Neural crest cell (in vitro differentiated cells): Measurements from ENCODE around the gene ZNF878. TPM values are rescaled to one million over a fixed set of nuclear protein-coding genes. Genes with fewer than 3 reads are reported as not detected.

Experiments used
- DNase-seq: peaks from one replicate; pipeline ENCODE4 v3.0.0; 2021; ENCODE audit warnings: low read depth, mixed read lengths, low spot score
- H3K27ac Mint-ChIP-seq: one replicate; pipeline ENCODE4 v1.8.0; 2021; ENCODE audit warnings: mild to moderate bottlenecking, mixed read lengths; ENCODE audit not compliant: unreplicated experiment
- H3K27me3 Mint-ChIP-seq: 2 replicates; pipeline ENCODE4 v1.8.0; 2021; ENCODE audit warnings: low read depth, mild to moderate bottlenecking, mixed read lengths
- H3K36me3 Mint-ChIP-seq: 2 replicates; pipeline ENCODE4 v1.8.0; 2021; ENCODE audit warnings: low read depth, mild to moderate bottlenecking, mixed read lengths
- H3K4me1 Mint-ChIP-seq: 2 replicates; pipeline ENCODE4 v1.8.0; 2021; ENCODE audit warnings: mixed read lengths
- H3K4me3 Mint-ChIP-seq: one replicate; pipeline ENCODE4 v1.8.0; 2021; ENCODE audit warnings: mild to moderate bottlenecking, mixed read lengths
- H3K9me3 Mint-ChIP-seq: 2 replicates; pipeline ENCODE4 v1.8.0; 2021; ENCODE audit warnings: mixed read lengths
- CTCF ChIP-seq: fragments of 200-600 bp; sonication (generic); conservative IDR thresholded peaks from 2 replicates; pipeline ENCODE4 v1.5.0; 2021; ENCODE audit warnings: antibody characterized with exemption, mild to moderate bottlenecking
- total RNA-seq: library from RNA; stranded (reverse); gene quantifications from 2 replicates; pipeline ENCODE4 v1.2.1, GENCODE V29; 2021

The ZNF878 gene
- total RNA-seq, 1 donor from 2014 or later = 2.5 TPM

- H3K9me3 Mint-ChIP-seq = peaks cover 21% of the 10 kb centered on the region
- H3K27ac Mint-ChIP-seq = no peak overlapping the region
- no peaks in the 10 kb centered on the region for H3K4me1 Mint-ChIP-seq
- no peak for DNase-seq
- no peaks in the 10 kb centered on the region for H3K27me3 Mint-ChIP-seq
- TF ChIP-seq CTCF = no peak
- H3K36me3 Mint-ChIP-seq = peaks cover 56% of the 10 kb centered on the region
- no peak overlapping the region for H3K4me3 Mint-ChIP-seq
Observed at GRCh38 chr19:12043752-12044422, 8.9 kb downstream of the ZNF878 start.

GRCh38 chr19:12042893-12043292 lies 9.9 kb downstream of the ZNF878 start:
- no peaks in the 10 kb centered on the region for H3K4me1 Mint-ChIP-seq
- no peak for TF ChIP-seq CTCF
- H3K27me3 Mint-ChIP-seq = no peaks in the 10 kb centered on the region
- DNase-seq = no peak
- H3K9me3 Mint-ChIP-seq = peaks cover 21% of the 10 kb centered on the region
- no peak overlapping the region for H3K27ac Mint-ChIP-seq
- H3K36me3 Mint-ChIP-seq = peaks cover 56% of the 10 kb centered on the region
- no peak overlapping the region for H3K4me3 Mint-ChIP-seq

- DNase-seq = peak; percentile 93
- Mint-ChIP-seq H3K9me3 (peaks cover 3% of the 10 kb centered on the region), H3K4me3 (peak within 1 kb of the TSS; percentile 91), H3K27me3 (no peaks in the 10 kb centered on the region), H3K27ac (peak within 1 kb of the TSS; percentile 95), H3K4me1 (peaks cover 27% of the 10 kb centered on the region), H3K36me3 (peaks cover 28% of the 10 kb centered on the region)
- no peak for TF ChIP-seq CTCF
Observed at GRCh38 chr19:12035220-12036172, 17.3 kb downstream of the ZNF878 start, which contains the start of gene ZNF433. TSS of gene ZNF433 (minus strand) at chr19:12035679. CDS start at chr19:12035539, 140 bp downstream.

GRCh38 chr19:12034620-12035019 lies 18.1 kb downstream of the ZNF878 start:
- no peak for TF ChIP-seq CTCF
- H3K4me3 Mint-ChIP-seq = peak overlapping the region; percentile 85
- no peaks in the 10 kb centered on the region for H3K27me3 Mint-ChIP-seq
- peaks cover 3% of the 10 kb centered on the region for H3K9me3 Mint-ChIP-seq
- DNase-seq = no peak
- peaks cover 30% of the 10 kb centered on the region for H3K36me3 Mint-ChIP-seq
- peaks cover 27% of the 10 kb centered on the region for H3K4me1 Mint-ChIP-seq
- H3K27ac Mint-ChIP-seq = peak overlapping the region; percentile 0

- TF ChIP-seq CTCF = no peak
- Mint-ChIP-seq H3K4me1 (peaks cover 27% of the 10 kb centered on the region), H3K27me3 (no peaks in the 10 kb centered on the region), H3K4me3 (peak overlapping the region; percentile 85), H3K36me3 (peaks cover 32% of the 10 kb centered on the region), H3K27ac (no peak overlapping the region), H3K9me3 (peaks cover 3% of the 10 kb centered on the region)
- no peak for DNase-seq
Observed at GRCh38 chr19:12034198-12034597, 18.6 kb downstream of the ZNF878 start.
